Stimulated activated CD8-positive, alpha-beta memory T cell treated with anti-CD3 and anti-CD28 coated beads, Interleukin-4, amount 100 ng/mL, for 24 hours (primary cell): ENCODE measurements around the gene ANO3.
"Not testable (repeated sequence)": the region's sequence is repeated elsewhere in the genome, so short reads cannot be mapped to it uniquely, and the experiment has no call there.

Experiments
- DNase-seq: peaks from one replicate; pipeline ENCODE4 v3.0.0-alpha.2; 2020; ENCODE audit warnings: low read depth

The ANO3 gene

DNA sequence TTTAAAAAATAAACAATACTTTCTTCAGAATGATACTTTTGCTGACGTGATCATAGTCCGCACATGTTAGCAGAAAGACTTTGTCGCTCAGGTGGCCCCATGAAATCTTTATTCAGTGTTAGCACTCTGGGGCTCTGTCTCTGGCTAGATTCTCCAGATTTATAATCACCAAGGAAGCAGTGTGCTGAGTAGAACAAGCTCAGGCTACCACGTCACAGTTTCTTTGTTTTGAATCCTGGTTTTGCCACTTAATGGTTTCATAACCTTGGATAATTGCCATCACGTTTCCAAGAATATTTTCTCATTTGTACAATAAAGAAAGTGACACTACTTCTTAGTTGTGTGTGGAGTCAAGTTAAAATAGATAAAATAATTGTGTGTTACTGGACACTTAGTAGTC lies 244.0 kb downstream of the ANO3 start:
- no peak for DNase-seq

DNA sequence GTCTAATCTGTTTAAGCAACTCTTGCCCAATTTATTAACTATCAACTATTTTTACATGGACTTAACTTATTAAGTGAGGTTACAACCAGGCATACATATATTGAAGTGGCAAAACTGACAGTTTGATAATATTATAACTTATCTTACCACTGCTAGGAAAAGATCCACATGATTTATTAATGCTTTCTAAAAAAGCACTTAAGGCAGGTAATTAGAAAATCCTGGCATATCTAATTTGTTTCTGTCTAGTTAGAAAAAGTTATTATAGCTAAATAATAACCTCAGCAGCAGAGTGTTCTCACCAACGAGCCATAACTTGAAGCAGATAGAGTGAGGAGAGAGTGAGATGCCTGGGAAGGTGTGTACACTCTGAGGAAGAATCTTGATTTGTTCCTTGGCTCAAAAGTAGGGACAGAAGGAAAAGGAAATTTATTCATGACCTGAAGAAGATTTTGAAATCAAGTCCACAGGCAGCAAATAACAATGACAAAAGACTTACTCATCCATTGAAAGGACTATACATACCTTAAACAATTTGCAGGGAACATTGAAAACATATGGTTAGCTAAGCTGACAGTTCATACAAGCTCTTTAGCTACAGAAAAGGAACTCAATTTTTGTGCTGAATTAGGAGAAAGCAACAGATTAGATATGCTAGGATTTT lies 247.2 kb downstream of the ANO3 start:
- no peak for DNase-seq

DNA sequence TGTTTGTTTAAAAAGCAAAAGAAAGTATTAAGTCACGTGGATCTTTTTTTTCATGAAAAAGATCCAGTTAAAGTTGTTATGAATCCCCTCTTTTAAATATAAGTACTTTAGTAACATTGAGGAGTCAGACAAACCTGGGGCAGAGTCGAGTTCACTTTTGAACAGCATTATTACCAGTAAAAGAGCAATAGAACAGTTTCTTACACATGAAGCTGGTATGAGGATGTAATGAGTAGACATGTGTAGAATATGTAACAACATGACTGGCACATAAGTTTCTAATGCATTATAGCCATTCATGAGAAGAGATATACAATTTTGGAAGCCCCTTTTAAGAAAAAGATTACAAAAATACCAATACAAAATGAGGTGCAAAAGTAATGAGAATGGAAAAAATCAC lies 247.8 kb downstream of the ANO3 start:
- no peak for DNase-seq

DNA sequence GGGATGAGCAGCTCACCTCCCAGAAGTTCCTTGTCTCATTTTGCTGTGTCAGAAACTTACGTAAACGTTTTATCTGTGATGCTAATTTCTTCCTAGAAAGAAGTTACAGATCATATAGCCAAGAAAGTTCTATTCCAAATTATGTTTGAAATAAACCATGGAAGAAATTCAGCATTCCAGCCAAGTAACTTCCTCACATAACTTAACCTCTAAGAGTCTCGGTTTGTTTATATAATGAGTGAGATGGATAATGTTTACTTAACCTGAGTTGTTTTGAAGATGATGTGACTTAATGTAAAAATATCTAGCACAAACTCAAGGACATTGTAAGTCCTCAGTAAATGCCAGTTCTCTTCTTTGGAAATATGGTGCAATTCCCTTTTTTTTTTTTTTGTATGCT lies 249.0 kb downstream of the ANO3 start:
- DNase-seq = no peak

DNA sequence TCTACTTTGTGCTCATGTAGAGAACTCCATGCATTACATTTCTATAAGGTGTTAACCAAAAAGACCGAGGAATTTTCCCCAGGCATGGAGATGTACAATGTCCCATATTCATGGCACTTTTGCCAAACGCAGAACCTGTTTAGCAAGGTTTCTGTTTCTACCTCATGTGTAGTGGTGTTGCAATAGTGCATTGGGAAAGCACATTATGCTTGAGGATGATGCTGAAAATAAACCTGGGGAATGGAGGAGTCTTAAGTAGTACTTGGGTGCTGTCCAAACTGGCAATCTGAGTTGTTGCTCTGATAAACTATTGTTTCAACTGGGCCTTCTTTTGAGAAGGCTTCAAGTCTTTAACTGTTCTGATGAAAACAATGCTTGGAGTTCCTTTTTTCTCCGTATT lies 251.6 kb downstream of the ANO3 start:
- DNase-seq = no peak

DNA sequence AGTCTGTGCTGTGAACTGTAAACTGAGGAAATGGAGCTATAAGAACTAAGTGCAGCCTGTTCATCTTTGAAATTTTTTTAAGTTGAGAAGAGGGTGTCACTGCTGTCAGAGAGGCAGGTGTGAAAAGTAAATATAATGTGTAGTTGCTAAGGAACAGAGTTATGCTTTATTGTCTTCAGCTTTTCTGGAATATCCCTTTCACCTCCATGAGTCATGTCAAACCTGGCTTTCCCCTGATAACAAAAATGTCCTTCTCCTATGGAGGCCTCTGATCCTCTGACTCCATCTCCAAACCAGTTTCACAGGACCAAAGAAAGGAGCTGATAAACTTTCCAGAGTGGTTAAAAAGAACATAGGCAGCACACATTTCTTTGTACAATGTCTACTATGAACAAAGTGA lies 252.9 kb downstream of the ANO3 start:
- no peak for DNase-seq

DNA sequence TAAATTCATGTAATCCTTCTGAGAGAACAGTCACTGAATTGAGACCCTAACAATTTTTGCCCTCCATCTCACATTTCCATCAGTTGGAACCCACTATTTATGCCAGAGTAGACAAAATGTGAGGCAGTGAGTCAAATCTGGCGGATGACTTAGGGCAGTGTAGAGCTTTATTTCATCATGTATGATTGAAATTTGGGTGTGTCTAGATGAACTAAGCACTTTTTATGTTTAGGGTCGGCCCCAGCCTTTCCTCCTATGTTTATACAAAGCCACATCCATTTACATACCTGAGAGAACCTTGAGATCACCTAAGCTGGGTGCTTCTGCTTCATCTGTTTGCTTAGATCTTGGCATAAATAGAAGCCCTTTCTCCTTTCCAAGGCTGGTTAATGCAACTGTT lies 255.1 kb downstream of the ANO3 start:
- no peak for DNase-seq

DNA sequence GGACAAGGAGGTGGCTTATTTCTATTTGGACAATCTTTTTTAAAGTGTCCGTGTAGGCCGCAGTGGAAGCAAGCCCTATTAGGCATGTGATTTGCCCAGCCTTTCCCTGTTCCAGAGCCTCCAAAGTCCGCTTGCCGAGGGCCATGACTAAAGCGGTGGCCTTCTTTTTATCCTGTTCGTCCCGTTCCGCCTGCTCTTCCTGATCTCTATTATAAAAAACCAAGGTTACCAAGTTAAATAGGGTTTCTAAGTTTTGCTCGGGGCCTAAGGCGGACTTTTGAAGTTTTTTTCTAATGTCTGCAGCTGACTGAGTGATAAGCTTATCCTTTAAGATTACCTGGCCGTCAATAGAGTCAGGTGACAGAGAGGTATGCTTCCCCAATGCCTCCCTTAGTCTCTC lies 261.8 kb downstream of the ANO3 start:
- DNase-seq = no peak

DNA sequence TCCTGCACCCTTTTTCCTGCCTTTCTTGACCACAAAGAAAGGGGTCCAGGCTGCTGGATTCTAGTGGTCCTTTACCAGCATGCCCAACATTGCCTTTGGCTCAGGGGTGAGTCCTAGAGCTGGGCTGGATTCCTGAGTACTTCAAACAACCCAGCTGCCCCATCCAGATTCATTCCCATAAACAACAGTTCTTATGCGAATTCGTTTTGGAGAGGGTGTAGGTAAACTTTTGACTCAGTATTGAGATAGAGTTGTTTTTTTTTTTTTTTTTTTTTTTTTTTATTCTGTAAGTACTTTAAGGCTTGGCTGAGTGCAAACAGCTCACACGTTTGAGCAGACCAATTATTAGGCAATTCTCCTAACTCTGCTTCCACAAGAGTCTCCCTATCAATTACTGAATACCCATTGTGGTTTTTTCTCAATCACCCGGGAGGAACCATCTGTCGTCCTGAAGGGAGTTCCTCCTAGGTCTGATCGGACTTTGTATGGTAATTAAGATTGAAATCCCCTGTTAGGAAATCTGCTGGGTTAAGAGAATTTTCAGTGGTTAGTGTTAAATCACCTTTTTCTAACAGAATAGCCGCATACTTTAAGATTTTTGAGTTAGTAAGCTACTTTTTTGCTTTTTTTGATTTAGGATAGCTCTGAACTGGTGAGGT lies 263.4 kb downstream of the ANO3 start:
- not testable (repeated sequence) for DNase-seq

DNA sequence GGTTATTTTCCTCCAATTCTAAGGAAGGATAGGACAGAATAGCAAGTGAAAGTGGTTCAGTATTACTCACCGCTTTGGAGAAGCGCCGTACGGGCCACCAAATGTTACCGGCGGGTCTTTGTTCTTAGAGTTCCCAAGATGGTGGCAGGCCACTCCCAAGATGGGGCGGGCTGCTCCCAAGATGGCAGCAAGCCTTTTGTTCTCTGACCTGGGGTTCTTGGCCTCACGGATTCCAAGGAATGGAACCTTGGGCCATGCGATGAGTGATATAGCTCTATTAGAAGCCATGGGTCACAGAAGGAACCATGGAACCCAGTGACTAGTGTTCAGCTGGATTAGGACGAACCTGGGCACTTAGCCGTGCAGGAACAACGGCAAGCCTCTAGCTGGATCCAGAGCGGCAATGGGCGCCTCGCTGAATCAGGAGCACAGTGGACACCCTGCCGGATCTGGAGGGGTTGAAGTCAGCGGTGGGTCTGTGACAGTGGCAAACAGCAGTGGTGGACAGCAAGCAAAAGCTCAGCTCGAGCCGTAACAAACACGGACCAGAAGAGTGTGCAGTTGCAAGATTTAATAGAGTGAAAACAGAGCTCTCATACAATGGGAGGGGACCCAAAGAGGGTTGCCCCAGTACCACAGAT lies 265.2 kb downstream of the ANO3 start:
- DNase-seq = not testable (repeated sequence)

DNA sequence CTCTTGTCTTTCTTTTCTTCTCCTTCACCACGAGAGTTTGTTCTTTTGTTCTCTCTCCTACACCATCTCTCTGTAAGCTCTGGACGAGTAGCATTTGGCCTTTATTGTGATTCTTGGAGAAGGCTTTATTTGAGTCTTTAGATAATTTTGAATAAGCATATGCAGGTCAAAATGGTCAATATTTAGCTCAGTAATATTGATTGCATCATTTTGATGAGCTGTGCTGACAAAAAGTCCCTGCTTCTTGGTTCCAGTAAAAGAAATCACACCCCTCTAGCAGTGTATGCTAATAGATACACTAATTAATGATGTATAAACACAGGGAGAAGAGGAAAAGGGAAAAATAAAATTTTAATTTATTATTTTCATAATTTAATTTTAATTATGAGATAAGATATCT lies 266.0 kb downstream of the ANO3 start:
- DNase-seq = no peak

DNA sequence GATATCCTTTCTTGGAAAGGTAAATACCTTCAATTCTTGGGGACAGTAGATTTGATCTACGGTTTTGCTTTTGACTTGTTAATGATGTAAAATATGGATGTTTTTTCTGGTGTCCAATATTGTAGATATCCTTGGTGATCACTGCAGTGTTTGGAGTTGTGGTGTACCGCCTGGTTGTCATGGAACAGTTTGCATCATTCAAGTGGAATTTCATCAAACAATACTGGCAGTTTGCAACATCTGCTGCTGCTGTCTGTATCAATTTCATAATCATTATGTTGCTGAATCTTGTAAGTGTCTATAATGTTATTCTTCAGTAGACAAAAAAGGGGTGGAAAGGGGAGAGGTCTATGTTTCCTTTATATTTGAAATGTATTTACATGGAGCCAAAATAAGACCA lies 267.5 kb downstream of the ANO3 start:
- no peak for DNase-seq

DNA sequence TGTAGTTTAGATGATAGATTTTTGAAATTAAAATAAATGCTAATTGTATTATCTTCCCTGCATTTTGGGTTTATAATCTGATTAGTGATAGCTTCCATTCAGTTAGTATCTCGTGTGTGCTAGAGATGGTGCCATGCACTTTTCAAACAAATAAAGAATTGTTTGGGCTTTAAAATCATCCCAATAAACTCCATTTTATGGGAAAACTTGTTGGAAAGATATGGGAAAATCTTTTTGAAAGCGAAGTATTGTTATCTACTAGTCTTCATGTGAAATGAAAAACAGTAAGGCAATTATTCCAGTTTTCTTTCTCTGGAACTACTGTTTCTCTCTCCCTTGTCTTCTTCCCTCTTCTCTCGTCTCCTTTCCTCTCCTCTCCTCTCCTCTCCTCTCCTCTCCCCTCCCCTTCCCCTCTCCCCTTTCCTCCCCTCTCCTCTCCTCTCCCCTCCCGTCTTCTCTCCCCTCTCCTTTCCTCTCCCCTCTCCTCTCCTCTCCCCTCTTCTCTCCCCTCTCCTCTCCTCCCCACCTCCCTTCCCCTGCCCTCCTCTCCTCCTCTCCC lies 268.0 kb downstream of the ANO3 start:
- no peak for DNase-seq

DNA sequence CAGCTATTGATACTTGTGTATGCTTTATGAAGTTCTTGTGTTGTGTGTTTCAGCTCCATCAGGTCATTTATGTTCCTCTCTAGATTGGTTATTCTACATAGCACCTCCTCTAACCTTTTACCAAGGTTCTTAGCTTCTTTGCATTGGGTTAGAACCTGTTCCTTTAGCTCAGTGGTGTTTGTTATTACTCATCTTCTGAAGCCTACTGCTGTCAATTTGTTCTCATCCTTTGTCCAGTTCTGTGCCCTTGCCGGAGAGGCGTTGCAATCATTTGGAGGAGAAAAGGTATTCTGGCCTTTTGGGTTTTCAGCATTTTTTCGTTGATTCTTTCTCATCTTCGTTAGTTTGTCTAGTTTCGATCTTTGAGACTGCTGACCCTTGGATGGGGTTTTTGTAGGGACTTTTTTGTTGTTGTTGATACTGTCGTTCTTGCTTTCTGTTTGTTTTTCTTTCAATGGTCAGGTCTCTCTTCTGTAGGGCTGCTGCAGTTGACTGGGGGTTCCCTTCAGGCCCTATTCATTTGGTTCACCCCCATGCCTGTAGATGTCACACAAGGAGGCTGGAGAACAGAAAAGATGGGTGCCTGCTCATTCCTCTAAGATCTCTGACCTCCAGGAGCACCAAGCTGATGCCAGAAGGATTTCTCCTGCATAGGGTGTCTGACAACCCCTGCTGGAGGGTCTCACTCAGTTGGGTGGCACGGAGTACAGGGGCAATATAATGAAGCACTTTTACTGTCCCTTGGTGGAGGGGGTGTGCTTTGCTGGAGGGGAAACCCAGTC lies 276.0 kb downstream of the ANO3 start:
- DNase-seq = no peak

DNA sequence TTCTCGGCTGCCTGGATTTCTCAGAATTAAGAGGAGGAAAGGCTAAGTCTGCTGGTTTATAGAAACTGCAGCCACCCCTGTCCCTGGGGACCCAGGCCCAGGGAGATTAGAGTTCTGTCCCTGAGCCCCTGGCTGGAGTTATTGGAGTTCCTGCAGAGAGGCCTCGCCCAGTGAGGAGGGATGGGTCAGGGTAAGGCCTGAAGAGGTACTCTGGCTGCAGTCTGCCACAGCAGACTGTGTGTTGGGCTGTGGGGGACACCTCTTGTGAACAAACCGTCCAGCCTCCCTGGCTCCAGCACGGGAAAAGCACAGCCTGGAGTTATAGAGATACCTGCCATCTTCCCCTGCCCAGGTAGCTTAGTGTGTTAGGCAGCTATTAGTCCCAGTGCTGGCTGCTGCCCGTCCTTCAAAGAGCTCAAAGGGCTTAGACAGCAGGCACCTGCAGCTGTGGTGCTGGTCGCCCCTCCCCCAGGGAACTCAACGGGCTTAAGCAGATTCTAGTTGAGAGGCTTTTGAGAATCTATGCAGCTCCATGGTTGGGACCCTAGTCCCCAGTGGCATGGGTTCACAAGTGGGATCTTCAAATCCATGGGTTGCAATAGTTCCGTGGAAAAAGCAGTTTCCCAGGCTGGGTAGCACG lies 276.7 kb downstream of the ANO3 start:
- no peak for DNase-seq

DNA sequence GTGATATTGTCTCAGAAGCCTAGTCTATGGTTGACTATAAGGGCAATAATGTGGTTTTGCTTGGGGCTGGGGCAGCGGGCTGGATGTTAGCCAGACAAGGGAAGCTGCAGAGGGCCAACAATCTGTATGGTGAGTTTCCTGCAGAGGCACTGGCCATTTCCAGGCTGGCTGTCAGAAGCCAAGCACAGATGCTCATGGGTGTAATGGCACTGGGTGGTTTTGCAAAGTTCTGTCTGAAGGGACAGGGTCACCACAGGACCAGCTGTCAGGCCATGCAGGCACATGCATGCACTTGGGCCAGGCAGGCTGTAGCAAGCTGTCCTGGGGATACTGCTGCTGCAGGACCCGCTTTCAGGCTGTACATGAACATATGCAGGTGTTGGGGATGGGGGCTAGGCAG lies 281.8 kb downstream of the ANO3 start:
- no peak for DNase-seq

DNA sequence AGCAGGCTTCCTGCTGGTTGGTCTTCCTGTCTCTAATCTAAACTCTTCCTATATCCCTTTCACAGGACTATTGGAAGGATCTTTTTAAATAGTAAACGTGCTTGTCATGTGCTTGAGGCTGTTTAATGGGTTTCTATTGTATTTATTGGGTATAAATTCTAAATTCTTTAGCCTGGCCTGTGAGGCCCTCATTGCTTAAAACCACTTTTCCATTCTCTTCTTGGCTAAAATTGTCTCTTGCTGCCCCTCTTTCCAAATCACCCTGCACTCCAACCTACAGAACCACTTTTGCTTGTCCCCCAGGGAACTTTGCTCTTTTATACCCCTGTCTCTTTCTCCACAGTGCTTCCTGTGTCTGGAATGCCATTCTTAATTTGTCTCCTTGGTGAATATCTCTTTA lies 286.5 kb downstream of the ANO3 start:
- no peak for DNase-seq

DNA sequence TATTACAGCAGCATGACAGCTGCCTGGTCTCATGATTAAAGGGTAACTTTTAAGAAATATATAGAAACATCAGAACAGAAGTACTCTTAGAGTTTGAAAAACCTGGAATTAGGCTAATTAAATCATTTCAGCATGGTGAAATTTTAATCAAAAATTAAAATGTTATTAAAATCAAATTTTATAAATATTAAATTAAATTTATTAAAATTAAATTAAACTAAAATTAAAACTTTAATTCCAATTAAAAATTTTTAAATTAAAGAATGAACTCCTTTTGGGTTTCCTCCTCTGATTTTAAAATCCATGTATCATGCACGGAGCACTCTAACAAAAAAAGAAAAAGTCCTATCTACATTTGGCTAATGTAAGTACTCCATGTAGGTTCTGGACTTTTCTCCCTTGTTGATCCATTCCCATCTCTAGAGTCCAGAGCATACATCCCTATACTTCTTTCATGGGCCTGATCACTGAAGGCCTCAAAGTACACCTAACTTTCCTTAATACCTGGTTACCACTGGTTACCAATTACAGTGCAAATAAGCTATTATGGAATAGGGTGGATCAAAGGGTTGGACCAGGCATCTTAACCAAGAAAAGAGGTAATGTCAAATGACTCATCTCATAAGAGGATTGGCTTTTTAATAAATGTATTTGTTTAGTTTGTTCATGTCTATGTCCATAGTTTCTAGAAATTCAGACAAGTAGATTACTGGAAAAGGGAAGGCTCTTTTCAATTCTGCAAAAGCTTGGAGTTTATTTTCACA lies 288.5 kb downstream of the ANO3 start:
- no peak for DNase-seq

DNA sequence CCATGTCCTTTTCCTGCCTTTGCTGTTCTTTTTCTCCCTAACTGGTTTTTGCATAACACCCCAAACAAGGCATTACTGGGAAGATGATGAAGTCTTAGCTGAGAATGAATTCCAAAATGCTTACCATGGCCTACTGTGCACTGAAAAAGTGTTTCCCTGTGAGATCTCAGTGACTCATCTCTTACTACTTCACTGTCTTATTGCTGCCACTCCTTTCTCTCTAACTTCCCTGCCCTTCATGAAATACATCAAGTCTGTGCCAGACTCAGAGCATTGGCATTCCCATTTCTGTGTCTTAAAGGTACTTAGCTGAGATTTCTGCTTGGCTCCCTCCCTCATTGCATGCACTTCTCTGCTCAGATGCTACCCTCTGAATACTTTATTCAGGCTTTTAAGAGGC lies 289.2 kb downstream of the ANO3 start:
- DNase-seq = no peak

DNA sequence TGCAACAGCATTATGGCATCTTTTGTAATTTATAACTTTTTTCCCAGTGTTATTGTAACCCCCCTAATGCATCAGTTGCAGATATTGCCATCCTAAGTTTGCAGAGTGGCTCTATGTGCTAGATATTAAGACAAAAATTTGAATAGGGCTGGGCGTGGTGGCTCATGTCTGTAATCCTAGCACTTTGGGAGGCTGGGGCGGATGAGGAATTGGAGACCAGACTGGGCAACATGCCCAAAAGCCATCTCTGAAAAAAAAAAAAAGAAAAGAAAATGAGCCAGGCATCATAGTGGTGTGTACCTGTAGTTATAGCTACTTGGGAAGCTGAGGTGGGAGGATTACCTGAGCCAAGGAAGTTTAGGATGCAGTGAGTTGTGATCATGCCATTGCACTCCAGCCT lies 290.3 kb downstream of the ANO3 start:
- no peak for DNase-seq

DNA sequence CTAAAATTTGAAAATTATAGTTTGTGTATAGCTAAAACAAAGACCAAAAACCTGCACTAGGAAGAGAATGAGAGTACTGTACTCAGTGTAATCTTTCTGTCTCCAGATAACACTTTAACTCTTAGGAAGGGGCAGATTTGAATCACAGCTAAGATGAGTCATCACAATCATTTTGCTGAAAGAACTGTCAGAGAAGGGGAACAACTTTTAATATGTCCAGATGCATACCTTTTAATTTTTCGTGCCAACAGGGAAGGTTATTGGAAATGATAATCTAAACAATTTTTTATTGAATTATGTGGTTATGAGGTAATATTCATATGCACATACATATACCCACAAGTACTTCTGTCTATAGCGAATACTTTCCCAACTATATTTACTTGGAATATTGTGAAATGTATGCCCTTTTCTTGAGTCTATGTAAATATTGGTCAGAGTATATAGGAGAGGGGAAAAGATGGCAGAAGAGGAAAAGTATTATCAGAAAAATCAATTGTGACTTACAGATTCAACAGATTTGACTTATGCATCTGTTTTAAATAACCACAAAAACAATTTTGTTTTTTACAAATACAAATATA lies 291.2 kb downstream of the ANO3 start:
- no peak for DNase-seq
